CD4-positive, alpha-beta memory T cell (primary cell): ENCODE data around the gene SAPCD1. TPM values are rescaled to one million over a fixed set of nuclear protein-coding genes. Genes with fewer than 3 reads are reported as not detected.

Experiments used
- polyA plus RNA-seq, 2 donors: library from polyadenylated mRNA; unstranded; fragments of 300-500 nt; fragmentation: Illumina TruSeq; gene quantifications; one replicate each; pipeline ENCODE4 v1.2.3, GENCODE V29; 2021
- total RNA-seq, 2 experiments: library from RNA; stranded (reverse); gene quantifications; one replicate each; pipeline ENCODE4 v1.2.3, GENCODE V29; 2021

The SAPCD1 gene
- total and polyA plus RNA-seq, 4 experiments from 2014 or later = 0.89 to 3.7 (median 2.7) TPM; not detected in 1

Other genes starting within 250 kb of the SAPCD1 start
Only the 30 nearest of the 42 such genes appear.
- gene LST1, start 176.4 kb upstream of the SAPCD1 start, total RNA-seq = 10 to 100 TPM; 13.6 to 20.3 TPM
- 10 to 100 TPM; 30.4 to 34.8 TPM for gene LST1, start 176.4 kb upstream of the SAPCD1 start, polyA plus RNA-seq
- gene NCR3, start 169.7 kb upstream of the SAPCD1 start, total RNA-seq = 1 to 10 TPM; 3.0 to 4.6 TPM
- 10 to 100 TPM; 28.4 to 28.7 TPM for gene NCR3, start 169.7 kb upstream of the SAPCD1 start, polyA plus RNA-seq
- 1 to 10 TPM; 5.2 to 7.4 TPM for gene AIF1, start 147.4 kb upstream of the SAPCD1 start, total RNA-seq
- gene AIF1, start 147.4 kb upstream of the SAPCD1 start, polyA plus RNA-seq = 10 to 100 TPM; 10.8 to 11.0 TPM
- gene PRRC2A, start 141.9 kb upstream of the SAPCD1 start, total RNA-seq = 100 to 1,000 TPM; 214 to 218 TPM
- 10 to 100 TPM in 1 of 2 donors, under 1 TPM in 1; 0.09 to 12.1 TPM for gene PRRC2A, start 141.9 kb upstream of the SAPCD1 start, polyA plus RNA-seq
- 100 to 1,000 TPM; 296 to 325 TPM for gene BAG6, start 110.0 kb upstream of the SAPCD1 start, total RNA-seq
- gene BAG6, start 110.0 kb upstream of the SAPCD1 start, polyA plus RNA-seq = 10 to 100 TPM; 12.0 to 23.1 TPM
- 1 to 10 TPM; 1.3 to 1.5 TPM for gene APOM, start 106.8 kb upstream of the SAPCD1 start, total RNA-seq
- 1 to 10 TPM; 4.9 to 5.2 TPM for gene APOM, start 106.8 kb upstream of the SAPCD1 start, polyA plus RNA-seq
- 10 to 100 TPM; 37.5 to 39.9 TPM for gene C6orf47, start 101.9 kb upstream of the SAPCD1 start, total RNA-seq
- gene C6orf47, start 101.9 kb upstream of the SAPCD1 start, polyA plus RNA-seq = 10 to 100 TPM; 15.8 to 29.7 TPM
- 10 to 100 TPM; 25.1 to 25.5 TPM for gene GPANK1, start 97.7 kb upstream of the SAPCD1 start, total RNA-seq
- gene GPANK1, start 97.7 kb upstream of the SAPCD1 start, polyA plus RNA-seq = 10 to 100 TPM; 16.7 to 19.5 TPM
- gene CSNK2B, start 96.6 kb upstream of the SAPCD1 start, total RNA-seq = 100 to 1,000 TPM; 141 to 148 TPM
- 100 to 1,000 TPM; 183 to 232 TPM for gene CSNK2B, start 96.6 kb upstream of the SAPCD1 start, polyA plus RNA-seq
- 10 to 100 TPM; 39.3 to 39.8 TPM for gene LY6G5B, start 92.7 kb upstream of the SAPCD1 start, total RNA-seq
- gene LY6G5B, start 92.7 kb upstream of the SAPCD1 start, polyA plus RNA-seq = under 1 TPM in 1 of 2 donors, not detected in 1; 0.98 TPM
- 1 to 10 TPM; 4.4 to 4.5 TPM for gene LY6G5C, start 81.6 kb upstream of the SAPCD1 start, total RNA-seq
- gene LY6G5C, start 81.6 kb upstream of the SAPCD1 start, polyA plus RNA-seq = 10 to 100 TPM in 1 of 2 donors, 1 to 10 TPM in 1; 8.9 to 11.8 TPM
- 10 to 100 TPM; 66.0 to 69.2 TPM for gene ABHD16A, start 59.3 kb upstream of the SAPCD1 start, total RNA-seq
- gene ABHD16A, start 59.3 kb upstream of the SAPCD1 start, polyA plus RNA-seq = 10 to 100 TPM; 35.9 to 46.8 TPM
- not detected for gene LY6G6F, start 55.8 kb upstream of the SAPCD1 start, total RNA-seq
- gene LY6G6F, start 55.8 kb upstream of the SAPCD1 start, polyA plus RNA-seq = not detected
- gene LY6G6D, start 47.3 kb upstream of the SAPCD1 start, total RNA-seq = not detected
- not detected for gene LY6G6D, start 47.3 kb upstream of the SAPCD1 start, polyA plus RNA-seq
- gene LY6G6C, start 40.9 kb upstream of the SAPCD1 start, total RNA-seq = not detected
- not detected for gene LY6G6C, start 40.9 kb upstream of the SAPCD1 start, polyA plus RNA-seq
- gene MPIG6B, start 39.3 kb upstream of the SAPCD1 start, total RNA-seq = not detected
- not detected for gene MPIG6B, start 39.3 kb upstream of the SAPCD1 start, polyA plus RNA-seq
- 1 to 10 TPM; 5.4 to 7.4 TPM for gene DDAH2, start 33.4 kb upstream of the SAPCD1 start, total RNA-seq
- gene DDAH2, start 33.4 kb upstream of the SAPCD1 start, polyA plus RNA-seq = 10 to 100 TPM; 16.4 to 19.8 TPM
- gene CLIC1, start 26.1 kb upstream of the SAPCD1 start, total RNA-seq = 10 to 100 TPM; 91.0 to 98.3 TPM
- gene CLIC1, start 26.1 kb upstream of the SAPCD1 start, polyA plus RNA-seq = 100 to 1,000 TPM; 462 to 601 TPM
- gene MSH5, start 22.7 kb upstream of the SAPCD1 start, total RNA-seq = 10 to 100 TPM; 11.4 to 12.1 TPM
- gene MSH5, start 22.7 kb upstream of the SAPCD1 start, polyA plus RNA-seq = 1 to 10 TPM in 1 of 2 donors, under 1 TPM in 1; 0.95 to 3.2 TPM
- 1 to 10 TPM; 1.0 to 1.7 TPM for gene VWA7, start 14.7 kb downstream of the SAPCD1 start, total RNA-seq
- 1 to 10 TPM in 1 of 2 donors, under 1 TPM in 1; 1.00 to 2.5 TPM for gene VWA7, start 14.7 kb downstream of the SAPCD1 start, polyA plus RNA-seq
- gene VARS1, start 33.1 kb downstream of the SAPCD1 start, total RNA-seq = 10 to 100 TPM; 39.6 to 46.8 TPM
- 10 to 100 TPM; 43.4 to 45.9 TPM for gene VARS1, start 33.1 kb downstream of the SAPCD1 start, polyA plus RNA-seq
- gene LSM2, start 44.3 kb downstream of the SAPCD1 start, total RNA-seq = 10 to 100 TPM; 30.0 to 34.6 TPM
- 10 to 100 TPM; 67.4 to 80.4 TPM for gene LSM2, start 44.3 kb downstream of the SAPCD1 start, polyA plus RNA-seq
- 1 to 10 TPM; 8.2 to 8.3 TPM for gene HSPA1L, start 52.6 kb downstream of the SAPCD1 start, total RNA-seq
- gene HSPA1L, start 52.6 kb downstream of the SAPCD1 start, polyA plus RNA-seq = 1 to 10 TPM; 1.1 to 4.4 TPM
- 10 to 100 TPM; 69.9 to 71.5 TPM for gene HSPA1A, start 52.9 kb downstream of the SAPCD1 start, total RNA-seq
- 10 to 100 TPM; 14.6 to 71.9 TPM for gene HSPA1A, start 52.9 kb downstream of the SAPCD1 start, polyA plus RNA-seq
- 10 to 100 TPM; 58.0 to 60.8 TPM for gene HSPA1B, start 65.1 kb downstream of the SAPCD1 start, total RNA-seq
- 1 to 10 TPM; 1.9 to 5.3 TPM for gene HSPA1B, start 65.1 kb downstream of the SAPCD1 start, polyA plus RNA-seq
- gene NEU1, start 100.2 kb downstream of the SAPCD1 start, total RNA-seq = 10 to 100 TPM; 19.6 to 21.1 TPM
- gene NEU1, start 100.2 kb downstream of the SAPCD1 start, polyA plus RNA-seq = 10 to 100 TPM; 22.5 to 23.4 TPM
- gene SLC44A4, start 116.3 kb downstream of the SAPCD1 start, total RNA-seq = not detected
- under 1 TPM in 1 of 2 donors, not detected in 1; 0.11 TPM for gene SLC44A4, start 116.3 kb downstream of the SAPCD1 start, polyA plus RNA-seq
- gene EHMT2, start 135.0 kb downstream of the SAPCD1 start, total RNA-seq = 10 to 100 TPM; 79.1 to 82.1 TPM
- gene EHMT2, start 135.0 kb downstream of the SAPCD1 start, polyA plus RNA-seq = 10 to 100 TPM; 24.1 to 47.9 TPM
- gene ZBTB12, start 139.4 kb downstream of the SAPCD1 start, total RNA-seq = 1 to 10 TPM; 2.4 to 2.5 TPM
- not detected for gene ZBTB12, start 139.4 kb downstream of the SAPCD1 start, polyA plus RNA-seq
- gene C2, start 165.1 kb downstream of the SAPCD1 start, total RNA-seq = 1 to 10 TPM; 2.1 to 3.2 TPM
- not detected for gene C2, start 165.1 kb downstream of the SAPCD1 start, polyA plus RNA-seq